HEK293 (cell line): Measurements from ENCODE around the gene NAE1.

ENCODE experiments used
- CTCF ChIA-PET: fragments of 350-600 bp; formaldehyde crosslinking; extraction: SDS; loops from one replicate; lab custom pipeline; 2021; ENCODE audit warnings: antibody characterized with exemption; lab: Yijun Ruan, JAX
- POLR2A ChIA-PET: fragments of 300-600 bp; formaldehyde crosslinking; extraction: SDS; loops from one replicate; lab custom pipeline; 2020; ENCODE audit warnings: antibody characterized with exemption, inconsistent platforms; lab: Yijun Ruan, JAX
- H3K27ac ChIP-seq: fragments of 200-500 bp; sonication (Bioruptor generic); 2 replicates; pipeline ENCODE4 v1.5.1; 2014; ENCODE audit warnings: low read depth, low read length, control low read depth, inconsistent platforms; ENCODE audit errors: extremely low read depth
- H3K36me3 ChIP-seq, 2 experiments: fragments of 200-500 bp in 1 of 2; sonication (Bioruptor generic) in 1 of 2; 1 replicate in 1 of 2; 2 replicates in 1 of 2; pipeline ENCODE4 v1.5.1; 2014 to 2017; ENCODE audit warnings: inconsistent platforms in 2 of 2, low read length in 2 of 2; ENCODE audit not compliant: control insufficient read depth in 2 of 2, insufficient read depth in 1 of 2
- H3K4me1 ChIP-seq: fragments of 200-500 bp; sonication (Bioruptor generic); 2 replicates; pipeline ENCODE4 v1.5.1; 2014; ENCODE audit warnings: mild to moderate bottlenecking, low read length, inconsistent platforms; ENCODE audit not compliant: control insufficient read depth, insufficient read depth
- H3K4me3 ChIP-seq: 2 replicates; pipeline ENCODE4 v1.5.1; 2011; ENCODE audit warnings: low read depth, mild to moderate bottlenecking, control low read depth, low read length, moderate library complexity
- H3K9me3 ChIP-seq: fragments of 200-500 bp; sonication (Bioruptor generic); 2 replicates; pipeline ENCODE4 v1.5.1; 2014; ENCODE audit warnings: low read depth, low read length, inconsistent platforms; ENCODE audit not compliant: control insufficient read depth, insufficient read depth
- KLF1 ChIP-seq: fragments of 450-650 bp; formaldehyde crosslinking; IDR thresholded peaks from 2 replicates; pipeline ENCODE4 v1.5.1; 2016; ENCODE audit warnings: missing biosample characterization, missing genetic modification characterization
- OSR2 ChIP-seq: fragments of 450-650 bp; formaldehyde crosslinking; IDR thresholded peaks from 2 replicates; pipeline ENCODE4 v1.5.1; 2016; ENCODE audit warnings: missing biosample characterization, missing genetic modification characterization
- SALL2 ChIP-seq: fragments of 450-650 bp; formaldehyde crosslinking; IDR thresholded peaks from 2 replicates; pipeline ENCODE4 v1.5.0; 2017; ENCODE audit warnings: missing biosample characterization, mild to moderate bottlenecking, missing genetic modification characterization, borderline replicate concordance
- SP2 ChIP-seq: fragments of 450-650 bp; formaldehyde crosslinking; IDR thresholded peaks from 2 replicates; pipeline ENCODE4 v1.5.1; 2016; ENCODE audit warnings: missing biosample characterization, missing genetic modification characterization
- ZNF133 ChIP-seq: fragments of 450-650 bp; formaldehyde crosslinking; IDR thresholded peaks from 2 replicates; pipeline ENCODE4 v1.5.1; 2016; ENCODE audit warnings: missing biosample characterization, missing genetic modification characterization
- ZNF169 ChIP-seq: fragments of 450-650 bp; formaldehyde crosslinking; IDR thresholded peaks from 2 replicates; pipeline ENCODE4 v1.5.1; 2016; ENCODE audit warnings: missing biosample characterization, missing genetic modification characterization
- ZNF239 ChIP-seq: fragments of 450-650 bp; formaldehyde crosslinking; IDR thresholded peaks from 2 replicates; pipeline ENCODE4 v1.5.1; 2016; ENCODE audit warnings: missing biosample characterization, missing genetic modification characterization
- ZNF660 ChIP-seq: fragments of 450-650 bp; IDR thresholded peaks from 2 replicates; pipeline ENCODE4 v1.5.1; 2018; ENCODE audit warnings: missing biosample characterization, mild to moderate bottlenecking, missing genetic modification characterization
- ZNF670 ChIP-seq: fragments of 450-650 bp; formaldehyde crosslinking; IDR thresholded peaks from 2 replicates; pipeline ENCODE4 v1.5.1; 2016; ENCODE audit warnings: missing biosample characterization, missing genetic modification characterization, low read depth
- ZNF785 ChIP-seq: fragments of 450-650 bp; formaldehyde crosslinking; IDR thresholded peaks from 2 replicates; pipeline ENCODE4 v1.5.1; 2016; ENCODE audit warnings: missing biosample characterization, missing genetic modification characterization
- ZNF837 ChIP-seq: fragments of 450-650 bp; formaldehyde crosslinking; IDR thresholded peaks from 2 replicates; pipeline ENCODE4 v1.5.1; 2016; ENCODE audit warnings: missing biosample characterization, missing genetic modification characterization
- ZNF843 ChIP-seq: fragments of 450-650 bp; formaldehyde crosslinking; IDR thresholded peaks from 2 replicates; pipeline ENCODE4 v1.5.1; 2016; ENCODE audit warnings: missing biosample characterization, missing genetic modification characterization
- TF ChIP-seq, protein P1 (sequence below): fragments of 450-650 bp; formaldehyde crosslinking; IDR thresholded peaks from 2 replicates; pipeline ENCODE4 v1.5.1; 2016; ENCODE audit warnings: missing biosample characterization, missing genetic modification characterization
- TF ChIP-seq, protein P2 (sequence below): fragments of 450-650 bp; formaldehyde crosslinking; IDR thresholded peaks from 2 replicates; pipeline ENCODE4 v1.5.1; 2016; ENCODE audit warnings: missing biosample characterization, missing genetic modification characterization
- TF ChIP-seq, protein P3 (sequence below): fragments of 450-650 bp; formaldehyde crosslinking; IDR thresholded peaks from 2 replicates; pipeline ENCODE4 v1.5.1; 2016; ENCODE audit warnings: missing biosample characterization, missing genetic modification characterization
- TF ChIP-seq, protein P4 (sequence below): fragments of 450-650 bp; formaldehyde crosslinking; IDR thresholded peaks from 2 replicates; pipeline ENCODE4 v1.5.1; 2017; ENCODE audit warnings: missing biosample characterization, missing genetic modification characterization
- TF ChIP-seq, protein P5 (sequence below): fragments of 450-650 bp; formaldehyde crosslinking; IDR thresholded peaks from 2 replicates; pipeline ENCODE4 v1.5.1; 2016; ENCODE audit warnings: missing biosample characterization, missing genetic modification characterization

Gene NAE1

DNA sequence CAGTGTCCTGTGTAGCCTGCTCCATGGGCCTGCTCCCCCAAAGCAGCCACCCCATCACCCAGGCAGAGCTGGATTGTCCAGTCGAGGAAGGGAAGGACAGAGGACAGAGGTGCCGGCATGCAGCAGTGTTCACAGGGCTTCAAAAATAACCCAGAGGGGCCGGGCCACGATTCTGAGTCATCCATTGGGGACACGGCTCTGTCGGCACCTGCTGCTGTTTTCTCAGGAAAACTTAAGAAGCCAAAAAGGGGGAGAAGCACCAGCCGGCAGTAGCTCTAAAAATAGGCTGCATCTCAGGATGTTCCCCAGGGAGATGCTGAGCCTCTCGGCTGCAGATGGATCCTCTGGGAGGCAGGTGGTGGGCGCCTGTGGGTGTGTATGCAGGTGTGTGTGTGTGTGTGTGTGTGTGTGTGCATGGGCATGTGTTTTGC is 15.0 kb upstream of the NAE1 start (continued):
- TF ChIP-seq, protein P1, sequence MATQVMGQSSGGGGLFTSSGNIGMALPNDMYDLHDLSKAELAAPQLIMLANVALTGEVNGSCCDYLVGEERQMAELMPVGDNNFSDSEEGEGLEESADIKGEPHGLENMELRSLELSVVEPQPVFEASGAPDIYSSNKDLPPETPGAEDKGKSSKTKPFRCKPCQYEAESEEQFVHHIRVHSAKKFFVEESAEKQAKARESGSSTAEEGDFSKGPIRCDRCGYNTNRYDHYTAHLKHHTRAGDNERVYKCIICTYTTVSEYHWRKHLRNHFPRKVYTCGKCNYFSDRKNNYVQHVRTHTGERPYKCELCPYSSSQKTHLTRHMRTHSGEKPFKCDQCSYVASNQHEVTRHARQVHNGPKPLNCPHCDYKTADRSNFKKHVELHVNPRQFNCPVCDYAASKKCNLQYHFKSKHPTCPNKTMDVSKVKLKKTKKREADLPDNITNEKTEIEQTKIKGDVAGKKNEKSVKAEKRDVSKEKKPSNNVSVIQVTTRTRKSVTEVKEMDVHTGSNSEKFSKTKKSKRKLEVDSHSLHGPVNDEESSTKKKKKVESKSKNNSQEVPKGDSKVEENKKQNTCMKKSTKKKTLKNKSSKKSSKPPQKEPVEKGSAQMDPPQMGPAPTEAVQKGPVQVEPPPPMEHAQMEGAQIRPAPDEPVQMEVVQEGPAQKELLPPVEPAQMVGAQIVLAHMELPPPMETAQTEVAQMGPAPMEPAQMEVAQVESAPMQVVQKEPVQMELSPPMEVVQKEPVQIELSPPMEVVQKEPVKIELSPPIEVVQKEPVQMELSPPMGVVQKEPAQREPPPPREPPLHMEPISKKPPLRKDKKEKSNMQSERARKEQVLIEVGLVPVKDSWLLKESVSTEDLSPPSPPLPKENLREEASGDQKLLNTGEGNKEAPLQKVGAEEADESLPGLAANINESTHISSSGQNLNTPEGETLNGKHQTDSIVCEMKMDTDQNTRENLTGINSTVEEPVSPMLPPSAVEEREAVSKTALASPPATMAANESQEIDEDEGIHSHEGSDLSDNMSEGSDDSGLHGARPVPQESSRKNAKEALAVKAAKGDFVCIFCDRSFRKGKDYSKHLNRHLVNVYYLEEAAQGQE (tag by site-specific recombination) = no peak
- TF ChIP-seq ZNF660 (tag by site-specific recombination) = no peak

DNA sequence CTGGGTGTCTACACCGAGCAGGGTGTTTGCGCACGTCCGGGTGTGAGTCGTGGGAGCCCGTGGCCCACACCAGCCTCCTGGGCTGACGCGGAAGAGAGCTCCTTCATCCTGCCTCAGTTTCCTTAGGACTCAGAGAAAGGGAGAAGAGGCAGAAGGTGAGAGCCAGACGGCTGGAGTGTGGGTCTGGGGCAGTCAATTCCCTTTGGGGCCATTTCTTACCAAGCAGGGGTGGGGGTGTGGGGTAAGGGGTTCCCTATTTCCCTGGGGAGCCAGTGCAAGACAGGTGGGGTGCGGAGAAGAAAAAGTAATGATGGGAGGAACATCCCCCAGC is 14.3 kb upstream of the NAE1 start:
- no peaks in the 10 kb centered on the region for H3K36me3 ChIP-seq
- POLR2A ChIA-PET = interaction anchor here (1.3 kb wide), 1 partner anchor 14 kb away, joined by 5 read pairs; the partner anchor contains the start of gene NAE1
- no peak overlapping the region for H3K27ac ChIP-seq
- CTCF ChIA-PET = interaction anchor here (0.6 to 6.3 kb wide), 3 partner anchors 14 to 362 kb away, joined by 3 to 42 read pairs (median 3); partner anchors contain the start of gene NAE1
- TF ChIP-seq, protein P2, sequence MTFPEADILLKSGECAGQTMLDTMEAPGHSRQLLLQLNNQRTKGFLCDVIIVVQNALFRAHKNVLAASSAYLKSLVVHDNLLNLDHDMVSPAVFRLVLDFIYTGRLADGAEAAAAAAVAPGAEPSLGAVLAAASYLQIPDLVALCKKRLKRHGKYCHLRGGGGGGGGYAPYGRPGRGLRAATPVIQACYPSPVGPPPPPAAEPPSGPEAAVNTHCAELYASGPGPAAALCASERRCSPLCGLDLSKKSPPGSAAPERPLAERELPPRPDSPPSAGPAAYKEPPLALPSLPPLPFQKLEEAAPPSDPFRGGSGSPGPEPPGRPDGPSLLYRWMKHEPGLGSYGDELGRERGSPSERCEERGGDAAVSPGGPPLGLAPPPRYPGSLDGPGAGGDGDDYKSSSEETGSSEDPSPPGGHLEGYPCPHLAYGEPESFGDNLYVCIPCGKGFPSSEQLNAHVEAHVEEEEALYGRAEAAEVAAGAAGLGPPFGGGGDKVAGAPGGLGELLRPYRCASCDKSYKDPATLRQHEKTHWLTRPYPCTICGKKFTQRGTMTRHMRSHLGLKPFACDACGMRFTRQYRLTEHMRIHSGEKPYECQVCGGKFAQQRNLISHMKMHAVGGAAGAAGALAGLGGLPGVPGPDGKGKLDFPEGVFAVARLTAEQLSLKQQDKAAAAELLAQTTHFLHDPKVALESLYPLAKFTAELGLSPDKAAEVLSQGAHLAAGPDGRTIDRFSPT (tag by site-specific recombination) = no peak
- no peak for TF ChIP-seq ZNF239 (tag by site-specific recombination)
- TF ChIP-seq, protein P3, sequence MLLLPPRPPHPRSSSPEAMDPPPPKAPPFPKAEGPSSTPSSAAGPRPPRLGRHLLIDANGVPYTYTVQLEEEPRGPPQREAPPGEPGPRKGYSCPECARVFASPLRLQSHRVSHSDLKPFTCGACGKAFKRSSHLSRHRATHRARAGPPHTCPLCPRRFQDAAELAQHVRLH (tag by site-specific recombination) = no peak
- no peak for TF ChIP-seq ZNF837
- TF ChIP-seq, protein P4, sequence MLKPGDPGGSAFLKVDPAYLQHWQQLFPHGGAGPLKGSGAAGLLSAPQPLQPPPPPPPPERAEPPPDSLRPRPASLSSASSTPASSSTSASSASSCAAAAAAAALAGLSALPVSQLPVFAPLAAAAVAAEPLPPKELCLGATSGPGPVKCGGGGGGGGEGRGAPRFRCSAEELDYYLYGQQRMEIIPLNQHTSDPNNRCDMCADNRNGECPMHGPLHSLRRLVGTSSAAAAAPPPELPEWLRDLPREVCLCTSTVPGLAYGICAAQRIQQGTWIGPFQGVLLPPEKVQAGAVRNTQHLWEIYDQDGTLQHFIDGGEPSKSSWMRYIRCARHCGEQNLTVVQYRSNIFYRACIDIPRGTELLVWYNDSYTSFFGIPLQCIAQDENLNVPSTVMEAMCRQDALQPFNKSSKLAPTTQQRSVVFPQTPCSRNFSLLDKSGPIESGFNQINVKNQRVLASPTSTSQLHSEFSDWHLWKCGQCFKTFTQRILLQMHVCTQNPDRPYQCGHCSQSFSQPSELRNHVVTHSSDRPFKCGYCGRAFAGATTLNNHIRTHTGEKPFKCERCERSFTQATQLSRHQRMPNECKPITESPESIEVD (tag by site-specific recombination) = no peak
- no peak for TF ChIP-seq KLF1
- TF ChIP-seq, protein P5, sequence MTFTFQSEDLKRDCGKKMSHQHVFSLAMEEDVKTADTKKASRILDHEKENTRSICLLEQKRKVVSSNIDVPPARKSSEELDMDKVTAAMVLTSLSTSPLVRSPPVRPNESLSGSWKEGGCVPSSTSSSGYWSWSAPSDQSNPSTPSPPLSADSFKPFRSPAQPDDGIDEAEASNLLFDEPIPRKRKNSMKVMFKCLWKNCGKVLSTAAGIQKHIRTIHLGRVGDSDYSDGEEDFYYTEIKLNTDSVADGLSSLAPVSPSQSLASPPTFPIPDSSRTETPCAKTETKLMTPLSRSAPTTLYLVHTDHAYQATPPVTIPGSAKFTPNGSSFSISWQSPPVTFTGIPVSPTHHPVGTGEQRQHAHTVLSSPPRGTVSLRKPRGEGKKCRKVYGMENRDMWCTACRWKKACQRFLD = no peak
- TF ChIP-seq ZNF133 (tag by site-specific recombination) = no peak
- no peak for TF ChIP-seq ZNF670 (tag by site-specific recombination)
- TF ChIP-seq ZNF843 (tag by site-specific recombination) = no peak
- TF ChIP-seq ZNF785 (tag by site-specific recombination) = no peak
- no peak for TF ChIP-seq SP2
- TF ChIP-seq SALL2 (tag by site-specific recombination) = no peak
- no peak for TF ChIP-seq ZNF169 (tag by site-specific recombination)
- TF ChIP-seq OSR2 (tag by site-specific recombination) = no peak
- TF ChIP-seq, all 188 proteins: peak for 0
- H3K4me1 ChIP-seq = no peaks in the 10 kb centered on the region
- H3K9me3 ChIP-seq = no peaks in the 10 kb centered on the region
- no peak overlapping the region for H3K4me3 ChIP-seq
